ENCODE data around the gene IGSF3. TPM values are rescaled to one million over a fixed set of nuclear protein-coding genes. Genes with fewer than 3 reads are reported as not detected.

IGSF3 gene
- total RNA-seq, 4 donors from 2014 or later: 10.9 to 23.1 (median 18.6) TPM

- peaks cover 0 to 4% of the 10 kb centered on the region in 2 donors for H3K36me3 ChIP-seq
- no peaks in the 10 kb centered on the region for H3K4me1 ChIP-seq
- TF ChIP-seq, protein P1, sequence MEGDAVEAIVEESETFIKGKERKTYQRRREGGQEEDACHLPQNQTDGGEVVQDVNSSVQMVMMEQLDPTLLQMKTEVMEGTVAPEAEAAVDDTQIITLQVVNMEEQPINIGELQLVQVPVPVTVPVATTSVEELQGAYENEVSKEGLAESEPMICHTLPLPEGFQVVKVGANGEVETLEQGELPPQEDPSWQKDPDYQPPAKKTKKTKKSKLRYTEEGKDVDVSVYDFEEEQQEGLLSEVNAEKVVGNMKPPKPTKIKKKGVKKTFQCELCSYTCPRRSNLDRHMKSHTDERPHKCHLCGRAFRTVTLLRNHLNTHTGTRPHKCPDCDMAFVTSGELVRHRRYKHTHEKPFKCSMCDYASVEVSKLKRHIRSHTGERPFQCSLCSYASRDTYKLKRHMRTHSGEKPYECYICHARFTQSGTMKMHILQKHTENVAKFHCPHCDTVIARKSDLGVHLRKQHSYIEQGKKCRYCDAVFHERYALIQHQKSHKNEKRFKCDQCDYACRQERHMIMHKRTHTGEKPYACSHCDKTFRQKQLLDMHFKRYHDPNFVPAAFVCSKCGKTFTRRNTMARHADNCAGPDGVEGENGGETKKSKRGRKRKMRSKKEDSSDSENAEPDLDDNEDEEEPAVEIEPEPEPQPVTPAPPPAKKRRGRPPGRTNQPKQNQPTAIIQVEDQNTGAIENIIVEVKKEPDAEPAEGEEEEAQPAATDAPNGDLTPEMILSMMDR (IDR thresholded peaks at IDR 0.05): no peak
- WGBS, 2 donors: 84 to 89% methylated on average over 7 of the region's 7 CpGs
- DNase-seq: no peak
- no peaks in the 10 kb centered on the region for H3K9me3 ChIP-seq
- H3K4me3 ChIP-seq (replicated peaks in 1 of 3): no peak overlapping the region
- intact Hi-C loops (cut with DNase I): no loop called here
- no peak overlapping the region for H3K27ac ChIP-seq
- H3K27me3 ChIP-seq: no peaks in the 10 kb centered on the region
Measured at GRCh38 chr1:116580446-116581322, 86.8 kb downstream of the IGSF3 start.

- intact Hi-C loops (cut with DNase I): loop anchor here (5.0 kb wide), 2 partner anchors 93 to 473 kb away; no protein-coding TSS in a partner anchor
- DNase-seq: no peak
- Histone ChIP-seq H3K36me3 (no peaks in the 10 kb centered on the region), H3K27ac (no peak overlapping the region), H3K9me3 (no peaks in the 10 kb centered on the region), H3K27me3 (no peaks in the 10 kb centered on the region), H3K4me3 (replicated peaks in 1 of 3) (no peak overlapping the region), H3K4me1 (no peaks in the 10 kb centered on the region)
- WGBS, 2 donors: 81 to 88% methylated on average over 21 of the region's 21 CpGs
- no peak for TF ChIP-seq POLR2A (IDR thresholded peaks at IDR 0.05)
- TF ChIP-seq, protein P1 (IDR thresholded peaks at IDR 0.05): no peak
Measured at GRCh38 chr1:116579259-116579875, 88.2 kb downstream of the IGSF3 start.

GRCh38 chr1:116578581-116578980 is 89.0 kb downstream of the IGSF3 start:
- no peaks in the 10 kb centered on the region for H3K9me3 ChIP-seq
- no peaks in the 10 kb centered on the region for H3K36me3 ChIP-seq
- H3K27ac ChIP-seq: no peak overlapping the region
- no peak for DNase-seq
- no peaks in the 10 kb centered on the region for H3K4me1 ChIP-seq
- TF ChIP-seq POLR2A (IDR thresholded peaks at IDR 0.05): no peak
- TF ChIP-seq, protein P1 (IDR thresholded peaks at IDR 0.05): no peak
- H3K27me3 ChIP-seq: no peaks in the 10 kb centered on the region
- no peak overlapping the region for H3K4me3 ChIP-seq (replicated peaks in 1 of 3)
- 96 to 100% methylated on average over 1 of the region's 1 CpG for WGBS, 2 donors
- intact Hi-C loops (cut with DNase I): loop anchor here (5.0 kb wide), 2 partner anchors 94 to 474 kb away; no protein-coding TSS in a partner anchor

DNA sequence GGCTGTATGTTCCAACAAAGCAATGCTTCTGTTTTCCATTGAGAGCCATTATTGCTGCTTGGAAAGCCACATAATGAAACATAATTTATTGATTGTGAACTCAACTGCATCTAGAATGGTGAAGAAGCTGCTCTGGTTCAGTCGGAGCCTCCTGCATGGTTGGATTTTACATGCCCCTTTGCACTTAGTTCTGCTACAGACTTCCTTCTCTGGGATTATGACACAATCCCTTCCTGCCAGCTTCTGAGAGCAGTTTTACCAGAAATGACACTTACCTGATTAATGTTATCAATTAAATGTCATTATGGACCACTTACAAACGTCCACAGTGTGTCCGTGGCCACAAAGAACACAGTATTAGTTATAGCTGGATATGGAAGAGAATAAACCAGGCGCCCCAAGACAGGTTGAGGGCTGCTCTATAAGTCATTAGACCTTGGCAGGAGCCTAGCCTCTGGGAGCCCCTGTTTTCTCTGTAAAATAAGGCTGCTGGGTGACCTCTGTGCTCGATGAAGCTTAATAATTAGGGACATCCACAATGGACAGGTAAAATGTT is 89.7 kb downstream of the IGSF3 start:
- 86 to 89% methylated on average over 5 of the region's 5 CpGs for WGBS, 2 donors
- intact Hi-C loops (cut with DNase I): loop anchor here (5.0 kb wide), 2 partner anchors 94 to 474 kb away; no protein-coding TSS in a partner anchor

More for the DNA sequence above, 89.7 kb downstream of the IGSF3 start:
- Histone ChIP-seq H3K4me3 (replicated peaks in 1 of 3) (no peak overlapping the region), H3K9me3 (no peaks in the 10 kb centered on the region), H3K27me3 (no peaks in the 10 kb centered on the region), H3K36me3 (no peaks in the 10 kb centered on the region), H3K4me1 (no peaks in the 10 kb centered on the region), H3K27ac (no peak overlapping the region)
- TF ChIP-seq, protein P1 (IDR thresholded peaks at IDR 0.05): no peak
- no peak for DNase-seq
